Colonic mucosa (tissue), 4 donors: ENCODE data around the gene CENPB. TPM values are rescaled to one million over a fixed set of nuclear protein-coding genes. Genes with fewer than 3 reads are reported as not detected.
A peak's percentile ranks its signal among the peaks of the same experiment; 100 is the strongest.

ENCODE experiments used
- DNase-seq: peaks from one replicate; pipeline ENCODE4 v3.0.0-alpha.2; 2020
- H3K27ac ChIP-seq: fragments of 200-600 bp; one replicate; pipeline ENCODE4 v1.8.0; 2021
- H3K27me3 ChIP-seq: fragments of 200-600 bp; one replicate; pipeline ENCODE4 v1.8.0; 2021
- H3K36me3 ChIP-seq: fragments of 200-600 bp; one replicate; pipeline ENCODE4 v1.8.0; 2021
- H3K4me1 ChIP-seq: fragments of 200-600 bp; one replicate; pipeline ENCODE4 v1.8.0; 2021; ENCODE audit warnings: mild to moderate bottlenecking
- H3K4me3 ChIP-seq: fragments of 200-600 bp; one replicate; pipeline ENCODE4 v1.8.0; 2021
- H3K9ac ChIP-seq, 2 donors: one replicate each; pipeline ENCODE4 v1.7.0; 2013; ENCODE audit warnings: control low read depth in 2 of 2, low read depth in 2 of 2, low read length in 2 of 2
- H3K9me3 ChIP-seq: fragments of 200-600 bp; one replicate; pipeline ENCODE4 v1.8.0; 2021
- intact Hi-C: fragments of 100-400 bp; cut with DNase I; formaldehyde crosslinking; loops from one replicate; pipeline ENCODE4 v1.14.1; 2022
- total RNA-seq, 2 donors: library from RNA; stranded (reverse); fragmentation: NEBNext Ultra II Directional in 1 of 2; extraction: Animal tissue kit (Norgen Biotek cat#: 25700) in 1 of 2; gene quantifications; one replicate each; pipeline ENCODE4 v1.2.1, GENCODE V29; 2021
- TF ChIP-seq, protein P1 (sequence below): fragments of 200-600 bp; IDR thresholded peaks from one replicate; pipeline ENCODE4 v1.8.0; 2022; ENCODE audit warnings: antibody characterized with exemption, mild to moderate bottlenecking
- donor health status: healthy.
- donor health status: DM: no; HTN: no; CAD: no.
- donor health status: DM: no; HTN: no; CAD: no.

The CENPB gene
- total RNA-seq, 2 donors from 2014 or later, result 65.6 to 93.3 TPM

DNA sequence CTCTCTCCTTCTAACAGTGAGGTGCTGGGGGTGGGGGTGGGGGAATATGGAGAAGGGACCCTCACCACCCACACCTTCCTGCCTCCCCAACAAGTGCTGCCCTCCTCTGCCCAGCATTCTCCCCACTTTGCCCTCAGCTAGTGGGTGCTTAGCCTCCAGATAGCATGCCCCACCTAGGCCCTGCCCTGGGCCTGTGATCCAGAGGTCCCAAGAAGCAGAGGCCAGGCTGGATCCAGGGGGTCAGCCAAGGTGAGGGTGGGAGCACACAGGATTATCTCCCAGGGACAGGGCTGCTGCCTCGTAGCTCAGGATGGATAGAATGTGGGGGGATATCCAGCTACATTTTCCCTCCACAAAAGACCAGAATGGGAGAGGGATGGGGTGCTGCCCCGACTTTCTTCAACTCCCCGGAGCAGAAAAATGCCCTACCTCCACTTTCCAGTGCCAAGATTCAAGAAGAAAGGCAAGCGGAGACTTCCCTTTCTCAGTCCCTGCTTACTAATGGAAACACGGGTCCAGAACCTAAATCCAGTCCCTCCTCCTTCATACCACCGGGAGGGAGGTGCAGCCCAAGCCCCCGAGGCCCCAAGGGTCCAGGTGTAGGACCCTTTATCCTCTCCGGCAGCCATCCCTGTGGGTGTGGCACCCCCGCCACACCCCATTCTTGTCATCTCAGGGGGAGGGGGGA lies 20.0 kb downstream of the CENPB start:
- DNase-seq, result no peak
- no peaks in the 10 kb centered on the region for H3K36me3 ChIP-seq
- H3K27ac ChIP-seq, result no peak overlapping the region
- H3K9ac ChIP-seq, result peak overlapping the region; percentile 59 to 73
- no peaks in the 10 kb centered on the region for H3K27me3 ChIP-seq
- H3K4me1 ChIP-seq, result no peaks in the 10 kb centered on the region
- no peaks in the 10 kb centered on the region for H3K9me3 ChIP-seq
- TF ChIP-seq, protein P1, sequence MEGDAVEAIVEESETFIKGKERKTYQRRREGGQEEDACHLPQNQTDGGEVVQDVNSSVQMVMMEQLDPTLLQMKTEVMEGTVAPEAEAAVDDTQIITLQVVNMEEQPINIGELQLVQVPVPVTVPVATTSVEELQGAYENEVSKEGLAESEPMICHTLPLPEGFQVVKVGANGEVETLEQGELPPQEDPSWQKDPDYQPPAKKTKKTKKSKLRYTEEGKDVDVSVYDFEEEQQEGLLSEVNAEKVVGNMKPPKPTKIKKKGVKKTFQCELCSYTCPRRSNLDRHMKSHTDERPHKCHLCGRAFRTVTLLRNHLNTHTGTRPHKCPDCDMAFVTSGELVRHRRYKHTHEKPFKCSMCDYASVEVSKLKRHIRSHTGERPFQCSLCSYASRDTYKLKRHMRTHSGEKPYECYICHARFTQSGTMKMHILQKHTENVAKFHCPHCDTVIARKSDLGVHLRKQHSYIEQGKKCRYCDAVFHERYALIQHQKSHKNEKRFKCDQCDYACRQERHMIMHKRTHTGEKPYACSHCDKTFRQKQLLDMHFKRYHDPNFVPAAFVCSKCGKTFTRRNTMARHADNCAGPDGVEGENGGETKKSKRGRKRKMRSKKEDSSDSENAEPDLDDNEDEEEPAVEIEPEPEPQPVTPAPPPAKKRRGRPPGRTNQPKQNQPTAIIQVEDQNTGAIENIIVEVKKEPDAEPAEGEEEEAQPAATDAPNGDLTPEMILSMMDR, result no peak
- intact Hi-C loops, result no loop called here
- H3K4me3 ChIP-seq, result peak overlapping the region; percentile 81

DNA sequence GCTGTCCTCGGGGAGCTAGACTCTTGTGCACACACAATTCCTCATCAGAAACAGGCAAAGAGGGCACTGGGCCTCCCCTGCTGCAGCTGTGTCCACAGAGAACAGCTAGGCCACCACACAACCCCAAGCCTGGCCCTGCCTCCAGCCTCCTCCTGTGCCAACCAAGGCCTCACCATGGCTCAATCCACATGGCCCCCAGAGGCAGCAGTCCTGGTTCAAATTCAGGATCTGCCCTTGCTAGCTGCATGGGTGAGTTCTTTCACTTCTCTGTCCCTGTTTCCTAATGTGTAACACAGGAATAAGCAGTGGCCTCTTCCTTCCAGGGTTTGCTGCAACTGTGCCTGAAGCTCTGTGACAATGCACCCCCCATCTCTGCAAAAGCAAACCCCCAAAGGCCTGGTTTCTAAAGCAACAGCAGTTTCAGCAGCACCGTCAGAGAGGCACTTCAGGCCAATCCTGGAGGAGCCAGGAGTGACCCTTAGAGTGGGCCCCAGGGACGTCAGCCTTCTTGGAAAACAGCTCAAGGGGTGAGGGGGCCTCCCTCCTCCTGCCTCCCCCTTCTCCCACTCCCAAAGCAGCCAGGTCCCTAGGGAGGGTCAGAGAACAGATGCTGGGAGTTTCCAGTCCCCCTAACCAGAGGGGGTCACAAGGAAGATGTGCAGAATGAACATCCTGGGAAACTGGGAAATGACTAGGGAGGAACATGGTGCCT lies 21.2 kb downstream of the CENPB start:
- H3K4me3 ChIP-seq, result no peak overlapping the region
- DNase-seq, result no peak

DNA sequence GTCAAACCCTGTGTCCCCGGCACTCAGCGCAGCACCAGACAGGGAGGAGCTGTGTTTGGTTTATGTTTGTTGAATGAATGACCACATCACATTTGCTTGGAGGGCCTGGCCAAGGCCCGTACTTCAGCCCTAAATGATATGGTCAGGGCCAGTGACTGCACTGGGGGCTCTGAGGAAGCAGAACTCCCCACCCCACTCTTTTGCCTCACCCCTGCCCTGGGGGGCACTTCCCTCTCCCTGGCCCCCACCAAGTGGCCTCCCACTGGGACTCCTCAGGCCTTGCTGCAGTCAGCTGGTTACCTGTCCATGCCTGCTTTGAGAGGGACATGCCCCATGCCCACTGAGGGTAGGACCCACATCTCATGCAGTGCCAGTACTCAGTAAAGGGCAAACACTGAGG lies 21.9 kb downstream of the CENPB start:
- TF ChIP-seq, protein P1, result no peak
- no peaks in the 10 kb centered on the region for H3K4me1 ChIP-seq
- intact Hi-C loops, result no loop called here
- no peaks in the 10 kb centered on the region for H3K27me3 ChIP-seq
- H3K9me3 ChIP-seq, result no peaks in the 10 kb centered on the region
- H3K4me3 ChIP-seq, result no peak overlapping the region
- no peak overlapping the region for H3K27ac ChIP-seq
- no peak for DNase-seq
- H3K9ac ChIP-seq, result no peak overlapping the region
- H3K36me3 ChIP-seq, result no peaks in the 10 kb centered on the region

More for the DNA sequence above, 21.2 kb downstream of the CENPB start:
- Histone ChIP-seq H3K9ac (no peak overlapping the region), H3K9me3 (no peaks in the 10 kb centered on the region), H3K36me3 (no peaks in the 10 kb centered on the region), H3K27ac (no peak overlapping the region), H3K27me3 (no peaks in the 10 kb centered on the region), H3K4me1 (no peaks in the 10 kb centered on the region)
- intact Hi-C loops, result no loop called here
- TF ChIP-seq, protein P1, result no peak

DNA sequence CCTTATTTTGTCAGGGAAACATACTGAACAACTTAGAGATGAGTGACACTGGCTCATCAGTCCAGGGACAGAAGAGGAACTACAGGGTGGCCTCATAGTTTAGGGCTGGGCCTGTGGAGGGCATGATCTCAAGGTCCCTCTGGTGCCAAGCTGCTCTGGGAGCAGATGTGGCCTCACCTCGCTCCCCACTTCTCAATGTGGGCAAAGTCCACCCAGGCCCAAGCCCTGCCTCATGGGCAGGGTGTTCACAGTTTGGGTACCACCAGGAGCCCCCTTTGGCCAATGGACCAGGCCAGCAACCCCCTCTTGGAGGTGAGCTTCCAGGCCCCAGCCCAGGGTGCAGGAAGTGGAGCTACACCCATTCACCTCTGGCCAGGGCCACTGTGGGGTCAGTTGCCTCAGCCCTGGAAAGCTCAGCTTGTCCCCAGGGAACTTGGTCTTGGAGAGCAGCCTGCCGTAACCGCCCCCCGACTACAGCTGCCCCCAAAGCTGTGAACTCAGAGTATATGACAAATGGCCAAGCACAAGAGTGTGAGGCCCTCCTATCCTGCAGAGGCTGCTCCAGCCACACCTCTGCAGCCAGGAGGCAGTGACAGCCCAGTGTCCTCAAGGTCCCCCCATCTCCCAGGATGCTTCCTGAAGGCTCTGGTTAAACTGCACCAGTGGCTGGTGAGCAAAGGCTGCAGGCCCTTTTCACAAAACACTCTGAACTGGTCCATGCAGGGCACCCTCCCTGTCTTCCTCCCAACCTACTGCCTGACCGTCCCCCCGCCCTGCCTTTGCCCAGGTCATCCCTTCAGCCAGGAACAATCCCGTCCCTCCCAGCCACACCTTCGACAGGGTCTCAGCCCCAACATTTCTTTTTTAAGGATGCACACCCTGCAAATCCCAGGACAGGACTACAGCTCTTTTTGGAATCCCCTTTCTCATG lies 22.6 kb downstream of the CENPB start:
- DNase-seq, result no peak
- no peak overlapping the region for H3K4me3 ChIP-seq
- intact Hi-C loops, result no loop called here
- no peaks in the 10 kb centered on the region for H3K4me1 ChIP-seq
- H3K36me3 ChIP-seq, result no peaks in the 10 kb centered on the region
- TF ChIP-seq, protein P1, result no peak
- H3K27me3 ChIP-seq, result no peaks in the 10 kb centered on the region
- H3K27ac ChIP-seq, result no peak overlapping the region
- no peaks in the 10 kb centered on the region for H3K9me3 ChIP-seq
- H3K9ac ChIP-seq, result no peak overlapping the region

DNA sequence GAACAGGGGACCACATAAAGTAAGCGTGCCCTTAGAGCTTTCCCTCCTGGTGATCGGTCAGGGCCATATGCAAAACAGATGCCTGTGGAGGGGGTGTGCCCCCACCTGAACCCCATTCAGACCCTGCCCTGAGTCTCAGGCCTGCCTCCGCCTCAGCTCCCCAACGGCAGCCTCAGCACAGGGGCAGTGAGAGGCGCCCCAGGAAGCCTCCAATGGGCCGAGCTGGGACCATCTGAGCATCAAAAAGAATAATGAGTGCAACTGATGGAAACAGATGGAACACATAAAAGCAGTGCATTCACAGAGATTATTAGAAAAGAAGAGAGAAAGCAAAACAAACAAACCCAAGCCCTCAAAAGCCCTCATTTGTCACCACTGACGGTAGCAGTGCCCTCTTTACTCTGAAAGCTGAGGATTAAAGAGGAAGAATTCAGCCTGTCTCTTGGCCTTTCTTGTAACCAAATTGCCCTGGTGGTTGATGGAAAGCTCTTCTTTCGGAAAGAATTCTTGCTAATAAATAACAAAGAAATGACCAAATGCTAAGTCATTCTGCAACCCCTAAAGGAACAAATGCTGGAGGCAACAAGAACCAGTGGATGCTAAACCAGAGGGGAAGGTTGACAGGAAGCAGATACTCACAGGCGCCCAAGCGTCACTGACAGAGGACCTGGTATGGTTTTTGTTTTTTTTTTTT lies 25.7 kb downstream of the CENPB start:
- Histone ChIP-seq H3K27ac (no peak overlapping the region), H3K4me1 (no peaks in the 10 kb centered on the region), H3K36me3 (no peaks in the 10 kb centered on the region), H3K4me3 (no peak overlapping the region), H3K27me3 (no peaks in the 10 kb centered on the region), H3K9me3 (no peaks in the 10 kb centered on the region), H3K9ac (no peak overlapping the region)
- DNase-seq, result no peak
- TF ChIP-seq, protein P1, result no peak
- intact Hi-C loops, result no loop called here
